NCI-H2196 treated with DMSO at 0.1 percent for 48 hours (cell line): Measurements from ENCODE around the gene ACSF3.

Experiments
- DNase-seq: peaks from one replicate; lab custom pipeline; 2025; ENCODE audit not compliant: unreplicated experiment; lab: John Stamatoyannopoulos, UW

ACSF3 gene

DNA sequence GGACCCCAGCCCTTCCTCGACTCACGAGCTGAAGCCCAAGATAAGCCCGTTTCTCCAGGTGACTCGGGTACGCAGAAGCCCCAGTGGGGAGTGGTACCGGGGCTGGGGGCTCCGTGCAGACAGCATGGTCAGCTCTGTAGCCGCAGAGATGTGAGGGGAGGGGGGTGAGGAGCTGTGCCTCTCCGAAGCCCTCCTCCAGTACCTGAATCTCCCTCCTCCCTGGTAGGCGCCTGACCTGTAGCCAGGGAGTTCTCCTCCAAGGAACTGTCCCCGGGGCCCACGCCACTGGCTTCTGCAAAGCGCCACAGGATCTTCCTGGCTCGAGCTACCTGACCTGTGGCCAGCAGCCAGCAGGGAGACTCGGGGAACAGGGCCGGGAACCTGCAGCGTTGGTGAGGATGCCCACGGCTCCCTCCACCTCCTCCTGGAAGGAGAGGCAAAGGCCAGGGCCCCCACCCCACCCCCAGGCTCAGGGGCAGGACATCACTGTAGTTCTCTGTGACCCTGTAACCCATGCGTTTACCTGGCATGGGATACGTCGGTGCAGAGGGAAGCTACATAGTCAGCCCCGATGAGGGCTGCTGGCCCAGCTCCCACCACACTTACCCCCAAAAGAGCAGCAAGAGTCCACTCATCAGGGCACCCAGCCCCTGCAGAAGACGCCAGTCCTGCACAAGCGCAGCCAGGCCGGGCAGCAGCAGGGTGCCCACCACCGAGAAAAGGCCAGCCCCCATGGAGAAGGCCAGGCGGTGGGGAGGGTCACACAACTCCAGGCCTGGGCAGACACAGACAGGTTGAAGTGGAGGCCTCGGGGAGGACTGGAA, 105.0 kb downstream of the ACSF3 start:
- DNase-seq = no peak

DNA sequence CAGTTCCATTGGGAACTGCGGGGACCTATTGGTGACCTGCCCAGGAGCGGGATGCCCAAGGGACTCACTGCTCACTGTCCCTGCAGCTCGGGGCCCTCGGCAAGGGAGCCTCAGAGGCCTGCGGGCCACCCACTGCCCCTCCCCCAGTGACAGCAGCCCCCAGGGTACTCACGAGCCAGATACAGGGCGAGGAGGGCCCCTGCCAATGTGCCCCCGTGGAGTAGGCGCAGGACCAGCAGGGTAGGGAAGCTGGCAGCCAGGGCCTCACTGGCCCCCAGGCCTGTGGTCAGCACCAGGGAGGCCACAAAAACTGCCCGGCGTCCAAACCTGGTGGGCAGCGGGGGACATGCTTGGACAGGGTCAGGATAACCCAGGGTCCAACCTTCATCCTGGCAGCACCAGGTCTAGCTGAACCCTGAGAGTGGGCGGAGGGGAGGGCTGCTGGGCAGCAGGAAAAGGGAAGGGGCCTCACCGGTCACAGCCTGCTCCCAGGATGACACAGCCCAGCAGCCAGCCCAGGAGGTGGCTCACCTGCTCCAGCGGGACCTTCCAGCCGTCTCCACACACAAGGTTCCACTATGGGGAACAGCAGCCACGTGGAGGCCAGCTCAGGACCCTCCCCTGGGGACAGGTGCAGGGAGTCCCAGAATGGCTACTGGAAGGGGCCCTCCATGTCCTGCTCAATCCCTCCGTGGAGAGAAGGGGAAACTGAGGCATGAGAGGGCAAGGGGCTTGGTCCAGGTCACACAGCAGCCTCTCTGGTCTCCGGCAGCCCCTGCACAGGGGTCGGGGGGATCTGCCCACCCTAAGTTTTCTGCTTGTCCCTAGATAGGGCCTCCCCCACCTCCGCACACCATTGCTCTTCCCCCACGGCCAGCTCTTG, 105.8 kb downstream of the ACSF3 start:
- DNase-seq = no peak

DNA sequence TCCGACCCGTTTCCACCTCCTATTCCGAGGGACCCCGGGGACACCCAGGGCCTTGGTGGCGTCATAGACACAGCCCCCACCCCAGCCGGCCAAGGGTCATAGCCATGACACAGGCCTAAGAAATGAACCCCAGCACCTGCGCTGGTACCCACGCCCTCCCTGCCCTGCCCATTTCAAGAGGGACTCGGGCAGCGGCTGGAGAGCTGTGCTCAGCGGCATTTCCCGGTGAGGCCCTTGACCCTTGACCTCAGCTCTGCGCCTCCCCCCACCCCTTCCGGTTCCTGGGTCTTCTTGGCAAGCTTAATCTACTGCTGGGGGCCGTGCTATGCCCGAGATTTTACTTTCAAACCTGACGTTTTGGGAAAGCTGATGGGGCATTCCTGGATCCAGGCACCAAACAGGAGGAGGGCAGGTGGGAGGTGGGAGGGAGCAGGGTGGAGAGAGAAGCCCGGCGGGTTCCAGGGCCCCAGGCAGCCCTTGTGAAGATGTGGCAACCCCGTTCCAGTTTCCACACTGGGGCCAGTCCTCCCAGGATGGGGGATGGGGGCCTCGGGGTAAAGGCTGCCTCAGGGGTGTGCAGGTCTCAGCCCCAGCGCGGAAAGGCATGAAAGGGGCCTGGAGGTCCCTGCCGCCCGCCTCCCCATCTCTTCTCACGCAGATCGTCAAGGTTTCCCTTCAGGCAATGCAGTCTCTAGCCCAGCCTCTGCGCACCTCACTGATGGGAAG, 106.6 kb downstream of the ACSF3 start, which contains the start of gene SLC22A31:
Gene SLC22A31, minus strand, starts transcription at position 414 of the 726 bp plus-strand sequence. Its CDS starts 36 bp downstream, at position 378.
- no peak for DNase-seq

DNA sequence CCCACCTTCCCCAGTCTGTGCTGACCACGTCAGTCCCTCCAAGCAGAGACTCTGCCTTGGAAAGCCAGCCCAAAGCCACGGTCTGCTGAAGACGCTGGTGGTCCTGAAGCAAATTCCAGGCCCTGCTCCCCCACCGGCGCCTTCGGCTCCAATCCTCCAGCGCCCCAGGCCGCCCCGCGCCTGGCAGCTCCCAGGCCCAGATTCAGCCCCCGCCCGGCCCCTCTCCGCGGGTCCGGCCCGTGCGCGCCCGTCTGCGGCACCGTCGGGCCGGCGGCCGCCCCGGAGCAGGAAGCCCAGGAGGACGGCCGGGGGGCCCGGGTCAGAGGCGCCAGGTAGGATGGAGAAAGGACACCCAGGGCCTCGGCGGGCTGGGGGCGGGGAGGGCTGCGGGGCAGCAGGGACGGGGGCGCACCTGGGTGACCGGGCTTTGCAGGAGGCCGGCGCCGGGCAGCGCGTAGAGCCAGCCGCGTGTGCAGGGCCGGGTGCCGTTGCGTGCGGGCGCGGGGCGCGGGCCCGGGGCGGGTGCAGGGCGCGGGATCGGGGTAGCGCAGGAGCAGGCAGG, 107.3 kb downstream of the ACSF3 start:
- DNase-seq = no peak

DNA sequence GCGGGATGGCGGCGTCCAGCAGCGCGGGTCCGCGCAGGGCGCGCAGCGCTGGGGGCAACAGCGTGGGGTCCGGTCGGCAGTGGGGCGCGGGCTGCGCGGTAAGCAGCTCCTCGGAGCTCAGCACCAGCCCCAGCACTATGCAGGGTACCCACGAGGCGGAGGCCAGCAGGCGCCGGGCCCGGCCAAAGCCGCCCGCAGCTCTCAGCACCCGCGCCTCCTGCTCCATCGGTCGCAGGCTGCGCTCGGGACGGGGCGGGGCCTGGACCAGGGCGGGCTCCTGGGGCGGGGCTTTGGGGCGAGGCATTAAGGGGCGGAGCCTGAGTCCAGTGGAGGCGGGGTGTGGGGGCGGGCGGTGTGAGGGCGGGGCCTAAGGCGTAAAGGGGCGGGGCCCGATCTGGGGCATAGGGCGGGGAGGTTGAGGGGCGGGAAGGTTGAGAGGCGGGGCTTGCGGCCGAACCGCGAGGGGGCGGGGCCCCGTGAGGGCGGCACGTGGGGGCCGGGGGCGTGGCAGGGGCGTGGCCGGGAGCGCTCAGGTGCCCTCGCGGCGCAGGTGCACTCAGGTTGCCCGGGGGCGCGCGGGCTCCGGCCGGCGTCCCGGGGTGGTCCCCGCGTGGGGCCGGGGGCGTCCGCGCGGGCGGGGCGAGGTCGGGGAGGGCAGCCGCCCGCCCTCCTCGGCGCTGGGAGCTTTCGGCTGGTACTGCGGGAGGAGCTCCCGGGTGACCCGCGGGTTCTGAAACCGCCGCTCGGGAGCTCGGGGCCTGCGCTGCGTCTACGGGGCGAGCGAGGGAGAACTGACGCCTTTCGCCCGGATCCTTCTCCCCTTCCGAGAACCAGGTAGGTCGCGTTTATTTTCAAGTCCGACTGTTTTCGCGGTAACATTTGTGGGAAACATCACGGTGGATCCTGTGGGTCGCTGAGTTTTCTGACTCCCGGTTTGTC, 108.1 kb downstream of the ACSF3 start:
- DNase-seq = peak; percentile 42

DNA sequence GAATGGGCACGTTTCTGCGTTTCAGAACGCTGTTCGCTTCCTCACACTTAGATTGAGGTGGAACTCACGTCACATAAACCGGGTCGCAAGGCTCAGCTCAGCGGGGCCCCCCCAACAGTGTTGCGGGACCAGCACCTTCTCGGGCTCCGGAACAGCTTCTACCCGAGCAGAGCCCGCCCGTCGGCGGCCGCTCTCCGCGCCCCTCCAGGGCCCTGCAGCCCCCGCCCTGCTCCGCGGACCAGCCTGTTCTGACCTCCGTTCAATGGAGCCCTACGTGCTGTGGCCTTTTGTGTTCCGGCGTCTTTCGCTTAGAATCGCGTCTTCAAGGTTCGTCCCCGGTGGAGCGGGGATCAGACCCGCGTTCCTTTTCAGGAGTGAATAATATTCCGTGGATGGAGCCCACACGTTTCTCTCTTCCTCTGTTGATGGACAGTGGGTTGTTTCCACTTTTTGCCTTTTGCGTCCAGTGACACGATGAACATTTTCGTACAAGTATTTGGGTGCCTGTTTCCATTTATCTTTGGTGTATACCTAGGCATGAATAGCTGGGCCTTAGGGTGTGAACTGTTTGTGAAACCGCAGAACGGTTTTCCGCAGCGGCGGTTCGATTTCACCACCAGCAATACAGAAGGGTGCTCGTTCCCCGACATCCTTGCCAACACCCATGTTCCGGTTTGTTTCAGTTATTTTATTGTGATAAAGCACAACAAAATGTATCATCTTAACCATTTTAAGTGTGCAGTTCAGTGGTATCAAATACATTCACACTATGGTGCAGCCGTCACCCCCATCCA, 109.0 kb downstream of the ACSF3 start:
- DNase-seq = no peak
